Endodermal cell (in vitro differentiated cells): Measurements from ENCODE around the gene CACNA1E. TPM values are rescaled to one million over a fixed set of nuclear protein-coding genes. Genes with fewer than 3 reads are reported as not detected.

Source experiments
- DNase-seq: peaks from one replicate; pipeline ENCODE4 v3.0.0-alpha.2; 2017
- H3K27ac ChIP-seq: 2 replicates; pipeline ENCODE4 v1.5.1; 2013; ENCODE audit warnings: mild to moderate bottlenecking, low read depth, low read length, moderate library complexity
- H3K27me3 ChIP-seq: 2 replicates; pipeline ENCODE4 v1.6.1; 2013; ENCODE audit warnings: mild to moderate bottlenecking, low read length, moderate library complexity; ENCODE audit not compliant: insufficient read depth, control insufficient read depth, poor library complexity, severe bottlenecking
- H3K36me3 ChIP-seq: 2 replicates; pipeline ENCODE4 v1.7.0; 2013; ENCODE audit warnings: mild to moderate bottlenecking, low read length, moderate library complexity; ENCODE audit not compliant: control insufficient read depth, insufficient read depth
- H3K4me1 ChIP-seq: one replicate; pipeline ENCODE4 v1.7.0; 2013; ENCODE audit warnings: low read length; ENCODE audit not compliant: control insufficient read depth, insufficient read depth
- H3K4me3 ChIP-seq: 2 replicates; pipeline ENCODE4 v1.5.1; 2013; ENCODE audit warnings: mild to moderate bottlenecking, low read length, moderate library complexity
- H3K9ac ChIP-seq: 2 replicates; pipeline ENCODE4 v1.6.1; 2013; ENCODE audit warnings: mild to moderate bottlenecking, low read length, moderate library complexity; ENCODE audit not compliant: poor library complexity, severe bottlenecking; ENCODE audit errors: extremely low read depth
- H3K9me3 ChIP-seq: 2 replicates; pipeline ENCODE4 v1.6.1; 2013; ENCODE audit warnings: mild to moderate bottlenecking, low read length, moderate library complexity; ENCODE audit not compliant: control insufficient read depth
- H3K27ac Mint-ChIP-seq: 2 replicates; pipeline ENCODE4 v1.8.0; 2020; ENCODE audit warnings: mixed read lengths
- H3K27me3 Mint-ChIP-seq: 2 replicates; pipeline ENCODE4 v1.8.0; 2021; ENCODE audit warnings: mild to moderate bottlenecking, mixed read lengths; ENCODE audit not compliant: insufficient read depth
- H3K36me3 Mint-ChIP-seq: 2 replicates; pipeline ENCODE4 v1.8.0; 2020; ENCODE audit warnings: low read depth, mixed read lengths
- H3K4me1 Mint-ChIP-seq: 2 replicates; pipeline ENCODE4 v1.8.0; 2020; ENCODE audit warnings: mixed read lengths
- H3K4me3 Mint-ChIP-seq: 2 replicates; pipeline ENCODE4 v1.8.0; 2020; ENCODE audit warnings: mild to moderate bottlenecking, moderate library complexity, mixed read lengths
- H3K9me3 Mint-ChIP-seq: 2 replicates; pipeline ENCODE4 v1.8.0; 2020; ENCODE audit warnings: mild to moderate bottlenecking, mixed read lengths
- WGBS, 2 experiments: methylation state at CpG; one replicate each; pipeline versions ENCODE4 v1.1.5 to v1.1.7; 2013; ENCODE audit warnings: missing lambda C conversion rate in 2 of 2, mixed read lengths in 1 of 2; ENCODE audit not compliant: insufficient coverage in 1 of 2, insufficient read length in 1 of 2; 5-methylcytosine and 5-hydroxymethylcytosine counted together
- total RNA-seq, 2 donors: library from RNA; stranded (reverse); fragmentation: NEBNext Ultra II Directional in 1 of 2; extraction: Animal tissue kit (Norgen Biotek cat#: 25700) in 1 of 2; gene quantifications; 2 replicates in 1 of 2; 3 replicates in 1 of 2; pipeline ENCODE4 v1.2.1, GENCODE V29; 2021
- TF ChIP-seq, protein P1 (sequence below): fragments of 200-600 bp; sonication (generic); conservative IDR thresholded peaks from 2 replicates; pipeline ENCODE4 v1.5.0; 2021; ENCODE audit warnings: antibody characterized with exemption, mild to moderate bottlenecking

The CACNA1E gene
- total RNA-seq, 2 donors from 2014 or later = 4.7 to 5.8 TPM

DNA sequence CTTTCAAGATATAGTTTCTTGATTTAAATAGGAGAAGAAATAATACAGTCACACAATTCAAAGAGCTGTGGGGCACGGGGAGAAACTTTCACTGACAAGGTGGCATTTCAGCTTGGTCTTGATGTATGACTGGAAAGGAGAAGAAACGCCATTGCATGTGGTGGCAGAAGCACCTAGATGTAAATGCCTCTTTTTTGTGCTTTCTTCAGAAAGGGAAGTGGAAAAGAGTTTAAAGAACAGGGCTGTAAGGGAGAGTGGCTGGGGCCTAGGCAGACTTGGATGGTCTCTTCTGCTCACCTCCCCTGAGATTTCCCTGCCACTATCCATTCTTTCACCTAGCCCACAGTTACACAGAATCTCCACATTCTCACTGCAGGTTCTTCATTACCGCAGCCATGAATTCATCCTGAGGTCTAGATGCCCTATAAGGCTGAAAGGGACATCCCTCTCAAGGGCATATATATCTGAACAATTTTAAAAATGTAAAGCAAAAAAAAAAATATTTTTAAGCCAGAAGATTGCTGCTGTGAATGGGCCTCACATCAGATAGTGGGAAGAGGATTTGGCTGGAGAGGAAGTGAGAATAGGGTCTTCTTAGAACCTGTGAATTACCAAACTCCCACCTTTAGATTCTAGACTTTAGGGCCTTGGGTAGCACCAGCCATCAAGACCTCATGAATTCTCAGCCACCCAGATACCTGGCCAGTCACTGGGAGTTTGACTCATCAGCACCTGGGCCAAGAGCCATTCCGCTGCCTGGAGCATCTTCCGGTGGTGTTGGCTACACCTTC lies 23.4 kb downstream of the CACNA1E start:
- H3K9me3 ChIP-seq = no peaks in the 10 kb centered on the region
- H3K27ac ChIP-seq = no peak overlapping the region
- no peak overlapping the region for H3K4me3 ChIP-seq
- Mint-ChIP-seq H3K36me3 (no peaks in the 10 kb centered on the region), H3K4me3 (no peak overlapping the region), H3K4me1 (peaks cover 7% of the 10 kb centered on the region), H3K27me3 (peaks cover 67% of the 10 kb centered on the region), H3K27ac (no peak overlapping the region), H3K9me3 (no peaks in the 10 kb centered on the region)
- no peak for DNase-seq
- H3K4me1 ChIP-seq = no peaks in the 10 kb centered on the region
- 88 to 100% methylated on average over 4 to 5 of the region's 5 CpGs for WGBS, 2 experiments
- H3K36me3 ChIP-seq = peaks cover 10% of the 10 kb centered on the region
- H3K27me3 ChIP-seq = peaks cover 39% of the 10 kb centered on the region
- TF ChIP-seq, protein P1, sequence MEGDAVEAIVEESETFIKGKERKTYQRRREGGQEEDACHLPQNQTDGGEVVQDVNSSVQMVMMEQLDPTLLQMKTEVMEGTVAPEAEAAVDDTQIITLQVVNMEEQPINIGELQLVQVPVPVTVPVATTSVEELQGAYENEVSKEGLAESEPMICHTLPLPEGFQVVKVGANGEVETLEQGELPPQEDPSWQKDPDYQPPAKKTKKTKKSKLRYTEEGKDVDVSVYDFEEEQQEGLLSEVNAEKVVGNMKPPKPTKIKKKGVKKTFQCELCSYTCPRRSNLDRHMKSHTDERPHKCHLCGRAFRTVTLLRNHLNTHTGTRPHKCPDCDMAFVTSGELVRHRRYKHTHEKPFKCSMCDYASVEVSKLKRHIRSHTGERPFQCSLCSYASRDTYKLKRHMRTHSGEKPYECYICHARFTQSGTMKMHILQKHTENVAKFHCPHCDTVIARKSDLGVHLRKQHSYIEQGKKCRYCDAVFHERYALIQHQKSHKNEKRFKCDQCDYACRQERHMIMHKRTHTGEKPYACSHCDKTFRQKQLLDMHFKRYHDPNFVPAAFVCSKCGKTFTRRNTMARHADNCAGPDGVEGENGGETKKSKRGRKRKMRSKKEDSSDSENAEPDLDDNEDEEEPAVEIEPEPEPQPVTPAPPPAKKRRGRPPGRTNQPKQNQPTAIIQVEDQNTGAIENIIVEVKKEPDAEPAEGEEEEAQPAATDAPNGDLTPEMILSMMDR = no peak
- no peak overlapping the region for H3K9ac ChIP-seq

DNA sequence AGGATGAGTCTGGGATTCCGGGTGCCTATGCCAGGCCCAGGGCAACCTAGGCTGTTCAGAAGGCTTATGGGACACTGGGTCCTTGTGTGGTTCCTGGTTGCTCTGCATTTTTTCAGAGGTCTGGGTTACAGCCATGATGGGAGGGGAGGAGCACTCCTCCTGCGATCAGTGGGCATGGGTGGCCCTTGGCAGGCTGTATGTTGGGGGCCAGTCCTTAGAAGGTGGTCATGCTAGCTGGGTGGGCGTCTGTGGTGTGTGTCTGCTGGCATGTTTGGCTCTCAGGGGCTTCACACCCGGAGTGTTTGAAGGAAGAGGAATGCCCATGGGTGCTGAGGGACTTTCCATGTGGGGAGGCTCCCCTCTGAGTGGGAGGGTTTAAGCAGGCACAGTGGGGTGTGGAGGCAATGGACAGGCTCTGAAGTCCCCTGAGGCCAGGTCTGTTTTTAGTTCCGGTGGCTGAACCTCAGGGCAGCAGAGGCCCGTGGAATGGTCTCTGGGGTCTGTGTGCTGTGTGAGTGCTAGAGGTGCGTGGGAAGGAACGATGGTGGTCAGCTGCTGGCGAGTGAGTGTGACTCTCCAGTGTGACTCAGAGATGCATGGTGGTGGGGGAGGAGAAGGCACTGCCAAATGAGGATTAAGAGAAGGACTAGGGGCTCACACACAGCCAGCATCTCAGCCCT lies 25.3 kb downstream of the CACNA1E start:
- WGBS, 2 experiments = 91 to 93% methylated on average over 7 to 9 of the region's 9 CpGs
- no peak overlapping the region for H3K9ac ChIP-seq
- H3K27me3 Mint-ChIP-seq = peaks cover 58% of the 10 kb centered on the region
- no peak overlapping the region for H3K4me3 ChIP-seq
- DNase-seq = no peak
- no peaks in the 10 kb centered on the region for H3K9me3 ChIP-seq
- peaks cover 7% of the 10 kb centered on the region for H3K4me1 Mint-ChIP-seq
- TF ChIP-seq, protein P1 = no peak
- no peaks in the 10 kb centered on the region for H3K4me1 ChIP-seq
- peaks cover 38% of the 10 kb centered on the region for H3K27me3 ChIP-seq
- no peak overlapping the region for H3K27ac Mint-ChIP-seq
- no peaks in the 10 kb centered on the region for H3K9me3 Mint-ChIP-seq
- H3K36me3 Mint-ChIP-seq = no peaks in the 10 kb centered on the region
- H3K36me3 ChIP-seq = peaks cover 10% of the 10 kb centered on the region
- H3K27ac ChIP-seq = no peak overlapping the region
- no peak overlapping the region for H3K4me3 Mint-ChIP-seq

DNA sequence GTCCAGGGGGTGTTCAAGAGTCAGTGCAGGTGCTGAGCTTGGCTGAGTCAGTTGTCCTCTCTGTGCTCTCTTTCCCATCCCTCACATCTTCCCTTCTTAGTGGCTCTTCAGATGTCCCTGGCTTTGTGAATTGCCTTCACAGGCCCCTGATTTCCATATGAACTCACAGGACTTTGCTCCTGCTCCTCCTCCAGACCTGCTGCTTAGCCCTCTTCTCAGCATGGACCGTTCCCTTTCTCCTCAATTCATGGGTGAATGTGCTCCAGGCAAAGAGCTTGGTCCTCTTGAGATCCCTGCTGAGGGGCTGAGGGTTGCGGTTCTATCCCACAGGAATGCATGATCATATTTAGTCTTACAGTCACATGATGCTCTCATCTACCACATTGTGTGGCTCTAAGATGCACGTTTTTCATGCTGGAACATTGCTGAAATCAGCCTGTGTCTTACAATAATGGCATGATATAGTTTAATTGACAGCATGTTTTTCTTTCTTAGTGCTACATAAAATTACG lies 30.5 kb downstream of the CACNA1E start:
- Histone ChIP-seq H3K36me3 (no peaks in the 10 kb centered on the region), H3K4me3 (no peak overlapping the region), H3K4me1 (peaks cover 4% of the 10 kb centered on the region), H3K9me3 (no peaks in the 10 kb centered on the region), H3K9ac (no peak overlapping the region), H3K27me3 (peaks cover 70% of the 10 kb centered on the region), H3K27ac (no peak overlapping the region)
- H3K4me3 Mint-ChIP-seq = no peak overlapping the region
- H3K27ac Mint-ChIP-seq = no peak overlapping the region
- peaks cover 13% of the 10 kb centered on the region for H3K4me1 Mint-ChIP-seq
- H3K27me3 Mint-ChIP-seq = peaks cover 72% of the 10 kb centered on the region
- DNase-seq = no peak
- H3K9me3 Mint-ChIP-seq = no peaks in the 10 kb centered on the region
- TF ChIP-seq, protein P1 = no peak
- 84 to 88% methylated on average over 4 of the region's 4 CpGs for WGBS, 2 experiments
- H3K36me3 Mint-ChIP-seq = no peaks in the 10 kb centered on the region
